Measurements from ENCODE around the gene ATP1B2.

GRCh38 chr17:7633093-7633492, 17.6 kb upstream of the ATP1B2 start:
- TF ChIP-seq EZH2 (IDR thresholded peaks at IDR 0.05; ENCODE audit: borderline replicate concordance, low read depth, low read length, severe bottlenecking), result no peak
- TF ChIP-seq CTCF (IDR thresholded peaks at IDR 0.05; ENCODE audit: borderline replicate concordance, extremely low read depth, low read length, poor library complexity, severe bottlenecking), result peak; percentile 6
